Smooth muscle cell (in vitro differentiated cells): ENCODE results near the gene FRA10AC1. TPM values are rescaled to one million over a fixed set of nuclear protein-coding genes. Genes with fewer than 3 reads are reported as not detected.

Experiments used
- DNase-seq: peaks from one replicate; lab custom pipeline; 2025; ENCODE audit not compliant: unreplicated experiment; lab: John Stamatoyannopoulos, UW
- H2AFZ ChIP-seq: fragments of 200-600 bp; sonication (generic); 2 replicates; pipeline ENCODE4 v1.6.0; 2016; ENCODE audit warnings: antibody characterized with exemption, low read depth, mild to moderate bottlenecking
- H3F3A ChIP-seq: fragments of 200-600 bp; sonication (generic); 2 replicates; pipeline ENCODE4 v1.6.0; 2017; ENCODE audit warnings: antibody characterized with exemption, low read depth
- H3K27ac ChIP-seq: fragments of 200-600 bp; sonication (generic); 2 replicates; pipeline ENCODE4 v1.5.1; 2016; ENCODE audit warnings: low read depth, mild to moderate bottlenecking
- H3K27me3 ChIP-seq: fragments of 200-600 bp; sonication (generic); 2 replicates; pipeline ENCODE4 v1.6.1; 2016; ENCODE audit warnings: low read depth, mild to moderate bottlenecking
- H3K36me3 ChIP-seq: fragments of 200-600 bp; sonication (generic); 2 replicates; pipeline ENCODE4 v1.5.1; 2016; ENCODE audit warnings: low read depth
- H3K4me1 ChIP-seq: fragments of 200-600 bp; sonication (generic); 2 replicates; pipeline ENCODE4 v1.5.1; 2016; ENCODE audit warnings: low read depth
- H3K4me2 ChIP-seq: fragments of 200-600 bp; sonication (generic); 2 replicates; pipeline ENCODE4 v1.6.0; 2016; ENCODE audit warnings: mild to moderate bottlenecking
- H3K4me3 ChIP-seq: fragments of 200-600 bp; sonication (generic); 2 replicates; pipeline ENCODE4 v1.5.1; 2016; ENCODE audit warnings: mild to moderate bottlenecking
- H3K79me2 ChIP-seq: fragments of 200-600 bp; sonication (generic); 2 replicates; pipeline ENCODE4 v1.6.0; 2016; ENCODE audit warnings: low read depth, mild to moderate bottlenecking
- H3K9ac ChIP-seq: fragments of 200-600 bp; sonication (generic); 2 replicates; pipeline ENCODE4 v1.6.0; 2016; ENCODE audit warnings: low read depth
- H3K9me3 ChIP-seq: fragments of 200-600 bp; sonication (generic); replicated peaks from 2 replicates; pipeline ENCODE4 v1.5.1; 2016; ENCODE audit warnings: low read depth
- H4K20me1 ChIP-seq: fragments of 200-600 bp; sonication (generic); 2 replicates; pipeline ENCODE4 v1.6.0; 2016; ENCODE audit warnings: low read depth
- CTCF ChIP-seq: fragments of 200-600 bp; sonication (generic); IDR thresholded peaks from 2 replicates; pipeline ENCODE4 v1.5.1; 2017; ENCODE audit warnings: borderline replicate concordance, mild to moderate bottlenecking, antibody characterized with exemption; ENCODE audit not compliant: insufficient read depth, poor library complexity, severe bottlenecking
- WGBS: methylation state at CpG from one replicate; pipeline ENCODE4 v1.1.7; 2016; ENCODE audit warnings: low lambda C conversion rate; 5-methylcytosine and 5-hydroxymethylcytosine counted together
- polyA plus RNA-seq: library from polyadenylated mRNA; unstranded; fragments of >200 nt; fragmentation: Nextera tagmentation; extraction: Ambion mirVana; gene quantifications from 2 replicates; pipeline ENCODE4 v1.2.1, GENCODE V29; 2016
- total RNA-seq: library from RNA; depleted of rRNA; stranded (reverse); fragments of >200 nt; gene quantifications from 2 replicates; pipeline ENCODE4 v1.2.3, GENCODE V29; 2014

FRA10AC1 gene
- total and polyA plus RNA-seq, 2 experiments from 2014 or later: 11.2 to 12.3 TPM

GRCh38 chr10:93678386-93678785 lies 24.0 kb downstream of the FRA10AC1 start:
- TF ChIP-seq CTCF: no peak
- Histone ChIP-seq H3K9me3 (no peaks in the 10 kb centered on the region), H3K27ac (no peak overlapping the region), H4K20me1 (no peaks in the 10 kb centered on the region), H3K4me2 (no peak overlapping the region), H3K9ac (no peak overlapping the region), H3K27me3 (no peaks in the 10 kb centered on the region), H3F3A (no peaks in the 10 kb centered on the region), H3K4me1 (no peaks in the 10 kb centered on the region), H2AFZ (no peak overlapping the region), H3K79me2 (no peaks in the 10 kb centered on the region), H3K4me3 (no peak overlapping the region), H3K36me3 (peaks cover 19% of the 10 kb centered on the region)
- WGBS: 53% methylated on average over 4 of the region's 4 CpGs
- no peak for DNase-seq

GRCh38 chr10:93673791-93674190 lies 28.6 kb downstream of the FRA10AC1 start:
- no peak for TF ChIP-seq CTCF
- Histone ChIP-seq H3K79me2 (no peaks in the 10 kb centered on the region), H3K9ac (no peak overlapping the region), H2AFZ (no peak overlapping the region), H3F3A (no peaks in the 10 kb centered on the region), H3K4me3 (no peak overlapping the region), H3K27ac (no peak overlapping the region), H3K27me3 (no peaks in the 10 kb centered on the region), H3K9me3 (no peaks in the 10 kb centered on the region), H3K36me3 (peaks cover 28% of the 10 kb centered on the region), H3K4me1 (no peaks in the 10 kb centered on the region), H4K20me1 (no peaks in the 10 kb centered on the region), H3K4me2 (no peak overlapping the region)
- DNase-seq: no peak
- 97% methylated on average over 2 of the region's 2 CpGs for WGBS

- no peak overlapping the region for H3K27ac ChIP-seq
- H3K9ac ChIP-seq: no peak overlapping the region
- WGBS: 96% methylated on average over 2 of the region's 2 CpGs
These were observed 29.5 kb downstream of the FRA10AC1 start for GRCh38 chr10:93672890-93673289.

More at GRCh38 chr10:93672890-93673289, 29.5 kb downstream of the FRA10AC1 start:
- no peaks in the 10 kb centered on the region for H4K20me1 ChIP-seq
- no peaks in the 10 kb centered on the region for H3K4me1 ChIP-seq
- no peaks in the 10 kb centered on the region for H3K27me3 ChIP-seq
- no peaks in the 10 kb centered on the region for H3K9me3 ChIP-seq
- H3K79me2 ChIP-seq: no peaks in the 10 kb centered on the region
- H2AFZ ChIP-seq: no peak overlapping the region
- peaks cover 32% of the 10 kb centered on the region for H3K36me3 ChIP-seq
- no peak overlapping the region for H3K4me3 ChIP-seq
- no peak for DNase-seq
- no peak overlapping the region for H3K4me2 ChIP-seq
- TF ChIP-seq CTCF: no peak
- no peaks in the 10 kb centered on the region for H3F3A ChIP-seq
